Stimulated activated CD4-positive, alpha-beta T cell treated with anti-CD3 and anti-CD28 coated beads, TNF-alpha, amount 100 ng/mL, for 48 hours (primary cell): Measurements from ENCODE around the gene OPA3.

Experiments used
- DNase-seq, 3 donors: peaks; one replicate each; pipeline ENCODE4 v3.0.0-alpha.2; 2020; ENCODE audit warnings: low read depth in 3 of 3

OPA3 gene

GRCh38 chr19:45478454-45479238 is 106.0 kb downstream of the OPA3 start:
- peak; percentile 83 to 87 (median 86) for DNase-seq

- DNase-seq = no peak
Observed at GRCh38 chr19:45477713-45478453, 106.7 kb downstream of the OPA3 start.
